H1 (cell line): ENCODE results near the gene HIPK2. TPM values are rescaled to one million over a fixed set of nuclear protein-coding genes. Genes with fewer than 3 reads are reported as not detected.

Experiments
- CTCF ChIA-PET: fragments of 300-600 bp; sonication (Branson Sonifier 250); formaldehyde crosslinking; loops from one replicate; lab custom pipeline; 2021; ENCODE audit not compliant: partially characterized antibody; lab: Charles Lee
- POLR2A ChIA-PET: fragments of 300-600 bp; sonication (Branson Sonifier 250); formaldehyde crosslinking; loops from one replicate; lab custom pipeline; 2021; ENCODE audit warnings: inconsistent platforms; ENCODE audit not compliant: partially characterized antibody; lab: Charles Lee
- DNase-seq, 2 experiments: peaks; one replicate each; pipeline versions ENCODE4 v3.0.0 to v3.0.0-alpha.2; 2010 to 2022; ENCODE audit warnings: low spot score in 2 of 2, low read depth in 1 of 2, mixed read lengths in 1 of 2
- FAIRE-seq: peaks from 2 replicates; lab custom pipeline; 2011; peaks lifted over from hg19 to GRCh38; lab: Jason Lieb, UNC
- H2AFZ ChIP-seq: 2 replicates; pipeline ENCODE4 v1.8.1; 2012; ENCODE audit warnings: low read length, inconsistent platforms
- H2AK5ac ChIP-seq: 2 replicates; pipeline ENCODE4 v1.6.1; 2013; ENCODE audit warnings: low read depth, low read length
- H2BK120ac ChIP-seq: replicated peaks from 2 replicates; pipeline ENCODE3; 2013; ENCODE audit warnings: low read depth, low read length, inconsistent platforms
- H2BK12ac ChIP-seq: 2 replicates; pipeline ENCODE4 v1.6.1; 2013; ENCODE audit warnings: low read depth, low read length
- H2BK15ac ChIP-seq: 2 replicates; pipeline ENCODE4 v1.6.1; 2013; ENCODE audit warnings: low read length
- H2BK20ac ChIP-seq: 2 replicates; pipeline ENCODE4 v1.6.1; 2013; ENCODE audit warnings: low read length
- H2BK5ac ChIP-seq: 2 replicates; pipeline ENCODE4 v1.6.1; 2013; ENCODE audit warnings: low read depth, low read length
- H3K14ac ChIP-seq: 2 replicates; pipeline ENCODE4 v1.6.1; 2013; ENCODE audit warnings: inconsistent platforms; ENCODE audit not compliant: insufficient read length
- H3K18ac ChIP-seq: 2 replicates; pipeline ENCODE4 v1.6.1; 2013; ENCODE audit warnings: low read length; ENCODE audit errors: extremely low read depth
- H3K23ac ChIP-seq: 2 replicates; pipeline ENCODE4 v1.6.1; 2013; ENCODE audit warnings: inconsistent platforms; ENCODE audit not compliant: insufficient read length
- H3K23me2 ChIP-seq: 2 replicates; pipeline ENCODE4 v1.6.1; 2013; ENCODE audit warnings: low read depth, low read length
- H3K27ac ChIP-seq: 2 replicates; pipeline ENCODE4 v1.6.1; 2011; ENCODE audit warnings: low read depth, low read length, inconsistent platforms
- H3K27me3 ChIP-seq, 4 experiments: replicated peaks in 1 of 4; 1 replicate in 1 of 4; 2 replicates in 3 of 4; pipeline versions ENCODE4 v1.6.1 to v1.8.1; 2011 to 2013; ENCODE audit warnings: low read length in 3 of 4, mild to moderate bottlenecking in 3 of 4, inconsistent platforms in 2 of 4, mixed read lengths in 2 of 4, moderate library complexity in 1 of 4; ENCODE audit not compliant: control insufficient read depth in 3 of 4, insufficient read depth in 3 of 4; ENCODE audit errors: extremely low read depth in 1 of 4
- H3K36me3 ChIP-seq, 4 experiments: 2 replicates each; pipeline versions ENCODE4 v1.6.1 to v1.8.1; 2011 to 2013; ENCODE audit warnings: mild to moderate bottlenecking in 4 of 4, low read length in 3 of 4, moderate library complexity in 2 of 4, control low read depth in 1 of 4, inconsistent platforms in 1 of 4; ENCODE audit not compliant: insufficient read depth in 4 of 4, control insufficient read depth in 2 of 4
- H3K4ac ChIP-seq: replicated peaks from 2 replicates; pipeline ENCODE3; 2013; ENCODE audit warnings: low read length, low read depth, mixed read lengths, inconsistent platforms; ENCODE audit not compliant: insufficient read length
- H3K4me1 ChIP-seq, 4 experiments: replicated peaks in 1 of 4; 1 replicate in 1 of 4; 2 replicates in 3 of 4; pipeline versions ENCODE4 v1.6.1 to v1.8.1; 2011 to 2013; ENCODE audit warnings: low read length in 3 of 4, inconsistent platforms in 2 of 4, mixed read lengths in 1 of 4; ENCODE audit not compliant: insufficient read depth in 4 of 4, control insufficient read depth in 3 of 4
- H3K4me2 ChIP-seq, 2 experiments: 2 replicates each; pipeline versions ENCODE4 v1.6.1 to v1.8.1; 2011 to 2013; ENCODE audit warnings: low read depth in 2 of 2, low read length in 2 of 2, control low read depth in 1 of 2, inconsistent platforms in 1 of 2, mild to moderate bottlenecking in 1 of 2; ENCODE audit not compliant: insufficient read depth in 1 of 2
- H3K4me3 ChIP-seq, 4 experiments: fragments of 200-600, 300-600 bp in 1 of 4; sonication (generic), shearing (Covaris generic), sonication (Bioruptor Twin) in 1 of 4; 2 replicates each; pipeline versions ENCODE4 v1.5.1 to v1.8.1; 2011 to 2016; ENCODE audit warnings: low read length in 4 of 4, low read depth in 3 of 4, control low read depth in 2 of 4, inconsistent platforms in 2 of 4, mild to moderate bottlenecking in 2 of 4, mixed read lengths in 1 of 4, moderate library complexity in 1 of 4; ENCODE audit not compliant: insufficient read depth in 2 of 4; ENCODE audit errors: extremely low read depth in 1 of 4
- H3K56ac ChIP-seq: replicated peaks from 2 replicates; pipeline ENCODE3; 2013; ENCODE audit warnings: low read depth, mild to moderate bottlenecking, mixed read lengths, low read length, inconsistent platforms; ENCODE audit not compliant: insufficient read length
- H3K79me1 ChIP-seq: 2 replicates; pipeline ENCODE4 v1.6.1; 2013; ENCODE audit warnings: low read depth, low read length, control low read depth
- H3K79me2 ChIP-seq, 2 experiments: 2 replicates each; pipeline versions ENCODE4 v1.6.1 to v1.8.1; 2012 to 2013; ENCODE audit warnings: low read length in 2 of 2, mild to moderate bottlenecking in 2 of 2, inconsistent platforms in 1 of 2; ENCODE audit not compliant: insufficient read depth in 2 of 2, control insufficient read depth in 1 of 2
- H3K9ac ChIP-seq, 4 experiments: replicated peaks in 1 of 4; 1 replicate in 1 of 4; 2 replicates in 3 of 4; pipeline versions ENCODE4 v1.6.1 to v1.8.1; 2011 to 2013; ENCODE audit warnings: low read depth in 3 of 4, low read length in 3 of 4, control low read depth in 2 of 4, mild to moderate bottlenecking in 2 of 4, moderate library complexity in 2 of 4, inconsistent platforms in 1 of 4; ENCODE audit errors: extremely low read depth in 1 of 4
- H3K9me3 ChIP-seq, 2 experiments: 2 replicates each; pipeline versions ENCODE4 v1.6.1 to v1.8.1; 2012 to 2013; ENCODE audit warnings: mild to moderate bottlenecking in 2 of 2, moderate library complexity in 2 of 2, control low read depth in 1 of 2, inconsistent platforms in 1 of 2, low read depth in 1 of 2, low read length in 1 of 2, mixed read lengths in 1 of 2; ENCODE audit not compliant: insufficient read depth in 2 of 2
- H4K20me1 ChIP-seq, 2 experiments: replicated peaks in 1 of 2; 2 replicates each; pipeline versions ENCODE3 to v1.8.1; 2011 to 2013; ENCODE audit warnings: inconsistent platforms in 2 of 2, low read length in 2 of 2, mild to moderate bottlenecking in 1 of 2; ENCODE audit not compliant: insufficient read depth in 2 of 2, control insufficient read depth in 1 of 2
- H4K5ac ChIP-seq: 2 replicates; pipeline ENCODE4 v1.6.1; 2013; ENCODE audit warnings: low read length, low read depth, mixed read lengths, inconsistent platforms; ENCODE audit not compliant: insufficient read length
- H4K8ac ChIP-seq: 2 replicates; pipeline ENCODE4 v1.8.0; 2013; ENCODE audit warnings: mild to moderate bottlenecking, moderate library complexity, low read length, inconsistent platforms; ENCODE audit not compliant: insufficient read depth; ENCODE audit errors: extremely low read depth
- H4K91ac ChIP-seq: replicated peaks from 2 replicates; pipeline ENCODE3; 2013; ENCODE audit warnings: low read length, mixed read lengths, inconsistent platforms; ENCODE audit not compliant: insufficient read length
- BACH1 ChIP-seq: IDR thresholded peaks from 2 replicates; pipeline ENCODE4 v1.6.1; 2012; ENCODE audit warnings: low read length, improper control_type of control experiment
- CHD1 ChIP-seq: IDR thresholded peaks from 2 replicates; pipeline ENCODE4 v1.6.1; 2012; ENCODE audit warnings: low read depth, low read length, improper control_type of control experiment
- CTCF ChIP-seq, 3 experiments: IDR thresholded peaks; 1 replicate in 2 of 3; 2 replicates in 1 of 3; pipeline versions ENCODE4 v1.5.1 to v1.6.1; 2011; ENCODE audit warnings: low read length in 3 of 3, mild to moderate bottlenecking in 3 of 3, inconsistent platforms in 2 of 3, low read depth in 1 of 3, moderate library complexity in 1 of 3; ENCODE audit not compliant: insufficient read depth in 1 of 3; ENCODE audit errors: control extremely low read depth in 1 of 3
- GTF2F1 ChIP-seq: IDR thresholded peaks from 2 replicates; pipeline ENCODE4 v1.6.1; 2012; ENCODE audit warnings: low read depth, low read length, improper control_type of control experiment, borderline replicate concordance
- KDM5A ChIP-seq: fragments of 200-600 bp; IDR thresholded peaks from 2 replicates; pipeline ENCODE4 v1.7.1; 2012; ENCODE audit warnings: mild to moderate bottlenecking, low read length, inconsistent platforms, mixed read lengths
- NANOG ChIP-seq: IDR thresholded peaks from 2 replicates; pipeline ENCODE4 v1.6.1; 2011; ENCODE audit warnings: low read length, low read depth, mild to moderate bottlenecking, inconsistent platforms; ENCODE audit not compliant: insufficient read depth, poor library complexity, severe bottlenecking
- SIN3A ChIP-seq, 2 experiments: IDR thresholded peaks in 1 of 2; conservative IDR thresholded peaks in 1 of 2; 2 replicates each; pipeline ENCODE4 v1.6.1; 2011 to 2012; ENCODE audit warnings: low read length in 2 of 2, improper control_type of control experiment in 1 of 2, low read depth in 1 of 2, mild to moderate bottlenecking in 1 of 2
- SP4 ChIP-seq: IDR thresholded peaks from 2 replicates; pipeline ENCODE4 v1.6.1; 2012; ENCODE audit warnings: low read length, inconsistent platforms
- TEAD4 ChIP-seq: IDR thresholded peaks from 2 replicates; pipeline ENCODE4 v1.6.1; 2012; ENCODE audit warnings: low read depth, low read length, inconsistent platforms, mixed read lengths
- YY1 ChIP-seq: IDR thresholded peaks from 2 replicates; pipeline ENCODE4 v1.6.1; 2011; ENCODE audit warnings: low read depth, mild to moderate bottlenecking, low read length
- WGBS, 2 experiments: shearing (Covaris generic) in 1 of 2; methylation state at CpG; one replicate each; pipeline versions ENCODE4 v1.1.6 to v1.1.7; 2013 to 2015; ENCODE audit warnings: low lambda C conversion rate in 2 of 2, mixed read lengths in 2 of 2, inconsistent platforms in 1 of 2, low coverage in 1 of 2, missing lambda C conversion rate in 1 of 2; ENCODE audit not compliant: insufficient replicate concordance in 2 of 2, insufficient coverage in 1 of 2, insufficient read length in 1 of 2; ENCODE audit errors: extremely low coverage in 1 of 2, missing lambda C conversion rate in 1 of 2; 5-methylcytosine and 5-hydroxymethylcytosine counted together
- polyA plus RNA-seq, 7 experiments: library from polyadenylated mRNA; depleted of rRNA in 3 of 7; stranded (reverse) in 5 of 7; unstranded in 2 of 7; fragments of >200 nt in 5 of 7; fragments of 200-250 nt in 2 of 7; gene quantifications; 1 replicate in 5 of 7; 2 replicates in 1 of 7; 4 replicates in 1 of 7; pipeline versions ENCODE4 v1.2.1 to v1.2.3, GENCODE V29; 2011 to 2013; ENCODE audit warnings: missing spikeins in 2 of 7, mixed read lengths in 2 of 7
- total RNA-seq: library from RNA; stranded (reverse); fragmentation: NEBNext Ultra II Directional; extraction: Animal tissue kit (Norgen Biotek cat#: 25700); gene quantifications from 2 replicates; pipeline ENCODE4 v1.2.1, GENCODE V29; 2021
- TF ChIP-seq, protein P1 (sequence below): IDR thresholded peaks from 2 replicates; pipeline ENCODE4 v1.6.1; 2012; ENCODE audit warnings: inconsistent platforms

The HIPK2 gene
- total and polyA plus RNA-seq, 2 of the 8 experiments (the other 6 are each of a cell fraction or from before 2014, with no cell fraction given), result 8.3 to 24.3 TPM

DNA sequence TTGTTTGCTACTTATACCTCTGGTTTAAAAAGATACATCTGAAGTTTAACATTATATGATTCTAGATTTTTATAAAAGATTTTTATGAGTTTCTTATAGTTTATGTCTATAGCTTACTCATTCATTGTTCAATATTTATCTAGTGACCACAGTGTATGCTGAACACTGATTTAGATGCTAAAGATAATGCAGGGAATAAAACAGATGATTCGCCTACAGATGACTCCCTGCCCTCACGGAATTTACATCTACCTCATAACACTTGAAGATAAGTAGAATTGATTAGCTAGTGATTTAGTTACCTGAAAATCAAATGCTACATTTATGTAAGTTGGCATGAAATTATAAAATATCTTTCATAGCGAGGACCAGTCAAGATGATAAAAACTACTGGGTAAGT, 105.8 kb downstream of the HIPK2 start:
- no peaks in the 10 kb centered on the region; a peak in 1 of 4 replicates for H3K79me2 ChIP-seq
- H2BK20ac ChIP-seq, result no peak overlapping the region
- no peak overlapping the region for H3K9ac ChIP-seq
- H3K23me2 ChIP-seq, result no peaks in the 10 kb centered on the region
- H2BK12ac ChIP-seq, result no peak overlapping the region
- H2AFZ ChIP-seq, result no peak overlapping the region
- POLR2A ChIA-PET, result interaction anchor here (1.1 kb wide), 1 partner anchor 180 kb away, joined by 4 read pairs; no protein-coding TSS in a partner anchor
- H4K5ac ChIP-seq, result no peak overlapping the region
- H3K23ac ChIP-seq, result no peak overlapping the region
- WGBS, 2 experiments, result 94% methylated on average over 3 of the region's 3 CpGs; no CpG with 5 or more reads in 1 of the 2 experiments
- H3K9me3 ChIP-seq, result no peaks in the 10 kb centered on the region
- no peak overlapping the region for H4K8ac ChIP-seq
- peaks cover 0 to 2% of the 10 kb centered on the region in 2 experiments for H4K20me1 ChIP-seq
- no peak overlapping the region for H2BK120ac ChIP-seq
- H3K79me1 ChIP-seq, result no peaks in the 10 kb centered on the region
- no peak overlapping the region for H2BK15ac ChIP-seq
- H3K4ac ChIP-seq, result no peak overlapping the region
- H3K14ac ChIP-seq, result no peak overlapping the region
- H4K91ac ChIP-seq, result no peak overlapping the region
- DNase-seq, result no peak
- H3K4me2 ChIP-seq, result no peak overlapping the region
- peaks cover 0 to 7% (median 3%) of the 10 kb centered on the region in 4 experiments; a peak in 2 of 7 replicates for H3K4me1 ChIP-seq
- CTCF ChIA-PET, result interaction anchor here (3.3 to 4.6 kb wide), 2 partner anchors 10 to 25 kb away, joined by 12 to 31 read pairs; no protein-coding TSS in a partner anchor
- no peaks in the 10 kb centered on the region for H3K27me3 ChIP-seq
- no peak overlapping the region for H2BK5ac ChIP-seq
- no peak overlapping the region for H3K4me3 ChIP-seq
- no peak overlapping the region for H3K27ac ChIP-seq
- H3K56ac ChIP-seq, result no peak overlapping the region
- no peak overlapping the region for H2AK5ac ChIP-seq
- no peak for FAIRE-seq
- no peak overlapping the region for H3K18ac ChIP-seq
- H3K36me3 ChIP-seq, result no peaks in the 10 kb centered on the region
- no peak for TF ChIP-seq YY1
- TF ChIP-seq GTF2F1, result no peak
- no peak for TF ChIP-seq KDM5A
- TF ChIP-seq SIN3A (conservative IDR thresholded peaks at IDR 0.05 in 1 of 2, IDR thresholded peaks at IDR 0.05 in 1 of 2; ENCODE audit: low read depth in 1 of 2, low read length in 2 of 2), result no peak
- no peak for TF ChIP-seq NANOG
- TF ChIP-seq BACH1, result no peak
- no peak for TF ChIP-seq TEAD4
- no peak for TF ChIP-seq CHD1
- no peak for TF ChIP-seq CTCF (IDR thresholded peaks at IDR 0.05; ENCODE audit: control extremely low read depth in 1 of 3, insufficient read depth in 1 of 3, low read depth in 1 of 3, low read length in 3 of 3)
- TF ChIP-seq SP4, result no peak
- TF ChIP-seq, protein P1, sequence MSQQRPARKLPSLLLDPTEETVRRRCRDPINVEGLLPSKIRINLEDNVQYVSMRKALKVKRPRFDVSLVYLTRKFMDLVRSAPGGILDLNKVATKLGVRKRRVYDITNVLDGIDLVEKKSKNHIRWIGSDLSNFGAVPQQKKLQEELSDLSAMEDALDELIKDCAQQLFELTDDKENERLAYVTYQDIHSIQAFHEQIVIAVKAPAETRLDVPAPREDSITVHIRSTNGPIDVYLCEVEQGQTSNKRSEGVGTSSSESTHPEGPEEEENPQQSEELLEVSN, result no peak
